ENCODE measurements around the gene PRKRIP1.

The PRKRIP1 gene

GRCh38 chr7:102427019-102427405 lies 30.8 kb downstream of the PRKRIP1 start:
- in situ Hi-C loops (cut with HindIII; ENCODE audit: low sequenced_read_pairs) = no loop called here

- in situ Hi-C loops (cut with HindIII; ENCODE audit: low sequenced_read_pairs) = no loop called here
These were observed 33.2 kb downstream of the PRKRIP1 start for GRCh38 chr7:102429141-102429899.

DNA sequence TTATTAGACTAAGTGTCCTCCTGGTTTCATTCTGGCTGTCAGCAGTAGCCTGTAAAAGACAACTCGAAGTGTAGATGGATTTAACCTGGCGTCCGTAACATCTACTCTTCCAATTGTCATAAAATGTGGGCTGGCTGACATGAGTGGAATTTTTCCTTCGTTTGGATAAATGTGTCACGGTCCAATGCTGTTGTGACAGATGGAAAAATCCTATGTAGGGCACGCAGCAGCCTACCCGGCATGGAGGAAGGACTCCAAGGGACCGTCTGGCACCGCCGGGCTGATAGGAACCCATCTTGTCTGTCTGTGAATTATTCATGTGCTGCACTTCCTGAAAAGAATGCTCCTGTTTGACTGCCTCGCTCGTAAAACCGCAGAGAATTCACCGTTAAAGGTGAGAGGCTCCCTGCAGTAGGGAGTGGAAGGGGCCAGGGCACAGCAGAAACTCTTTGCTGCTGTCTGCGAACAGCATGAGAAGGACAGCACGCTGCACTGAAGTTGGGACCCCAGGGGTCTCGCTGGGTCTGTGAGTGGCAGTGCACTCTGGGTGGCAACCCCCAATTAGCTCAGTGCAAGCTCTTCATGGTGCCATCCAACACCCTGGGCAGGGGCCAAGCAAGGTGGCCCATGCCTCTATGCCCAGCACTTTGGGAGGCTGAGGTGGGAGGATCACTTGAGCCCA lies 35.6 kb downstream of the PRKRIP1 start:
- in situ Hi-C loops (cut with HindIII; ENCODE audit: low sequenced_read_pairs) = no loop called here

GRCh38 chr7:102432442-102433218 lies 36.5 kb downstream of the PRKRIP1 start:
- in situ Hi-C loops (cut with HindIII; ENCODE audit: low sequenced_read_pairs) = no loop called here

DNA sequence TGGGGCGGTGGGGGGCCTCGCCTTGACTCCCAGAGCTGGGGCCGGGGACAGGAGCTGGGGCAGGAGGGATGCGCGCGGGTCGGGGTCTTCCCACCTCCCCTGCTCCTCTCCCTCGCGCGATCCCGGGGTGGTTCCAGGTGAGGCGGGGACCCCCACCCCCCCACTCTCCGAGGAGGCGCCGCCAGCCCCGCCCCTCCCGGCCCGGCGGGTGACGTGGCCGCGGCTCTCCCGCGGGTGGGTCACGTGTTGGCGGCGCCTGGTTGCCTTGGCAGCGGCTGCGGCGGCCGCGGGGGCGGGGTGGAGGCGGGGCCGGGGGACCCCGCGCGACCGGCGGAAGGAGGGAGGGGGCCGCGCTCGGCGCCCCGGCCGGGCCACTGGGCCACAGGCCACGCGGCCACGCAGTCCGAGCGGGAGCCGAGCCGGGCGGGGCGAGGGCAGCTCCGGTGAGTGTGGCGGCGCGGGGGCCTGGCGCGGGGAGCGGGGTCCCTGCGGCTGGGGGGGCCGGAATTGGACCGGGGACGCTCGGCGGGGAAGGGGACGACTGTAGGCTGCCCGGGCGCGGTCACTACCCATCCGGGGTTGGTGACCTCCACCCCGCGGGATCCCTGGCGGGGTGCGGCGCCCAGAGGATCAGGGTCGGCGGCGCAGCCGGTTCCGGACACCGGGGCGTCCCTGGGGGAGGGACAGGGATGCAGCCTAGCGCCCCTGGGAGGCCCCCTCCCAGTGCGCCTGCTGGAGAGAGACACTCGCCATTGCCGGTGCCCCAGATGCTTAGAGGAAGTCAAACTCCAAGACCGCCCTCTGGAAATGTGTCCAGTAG lies 37.3 kb downstream of the PRKRIP1 start, which contains the start of gene ORAI2:
ORAI2 (plus strand) TSS at position 357 of the 820 bp plus-strand sequence. CDS start 5,382 bp downstream, outside the sequence.
- in situ Hi-C loops (cut with HindIII; ENCODE audit: low sequenced_read_pairs) = no loop called here

- in situ Hi-C loops (cut with HindIII; ENCODE audit: low sequenced_read_pairs) = no loop called here
These were observed 37.9 kb downstream of the PRKRIP1 start for GRCh38 chr7:102434039-102434486.

DNA sequence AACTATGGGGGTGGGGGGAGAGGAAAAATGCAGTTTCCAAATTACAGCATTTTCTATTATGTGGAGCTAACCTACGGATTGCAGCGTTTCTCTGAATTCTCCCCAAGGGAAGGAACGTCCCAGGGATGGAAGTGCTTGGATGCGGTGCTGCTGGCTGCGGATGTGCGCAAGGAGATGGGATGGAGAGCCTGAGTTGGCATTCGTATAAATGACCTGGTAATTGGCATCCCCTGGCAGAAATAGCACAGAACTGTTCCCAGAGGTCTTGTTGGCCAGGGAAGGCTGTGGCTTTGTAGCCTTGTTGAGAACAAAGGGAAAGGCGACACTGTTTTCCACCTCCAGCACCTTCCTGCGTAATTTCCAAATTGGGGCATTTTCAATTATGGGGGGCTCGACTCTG lies 40.0 kb downstream of the PRKRIP1 start:
- in situ Hi-C loops (cut with HindIII; ENCODE audit: low sequenced_read_pairs) = no loop called here

DNA sequence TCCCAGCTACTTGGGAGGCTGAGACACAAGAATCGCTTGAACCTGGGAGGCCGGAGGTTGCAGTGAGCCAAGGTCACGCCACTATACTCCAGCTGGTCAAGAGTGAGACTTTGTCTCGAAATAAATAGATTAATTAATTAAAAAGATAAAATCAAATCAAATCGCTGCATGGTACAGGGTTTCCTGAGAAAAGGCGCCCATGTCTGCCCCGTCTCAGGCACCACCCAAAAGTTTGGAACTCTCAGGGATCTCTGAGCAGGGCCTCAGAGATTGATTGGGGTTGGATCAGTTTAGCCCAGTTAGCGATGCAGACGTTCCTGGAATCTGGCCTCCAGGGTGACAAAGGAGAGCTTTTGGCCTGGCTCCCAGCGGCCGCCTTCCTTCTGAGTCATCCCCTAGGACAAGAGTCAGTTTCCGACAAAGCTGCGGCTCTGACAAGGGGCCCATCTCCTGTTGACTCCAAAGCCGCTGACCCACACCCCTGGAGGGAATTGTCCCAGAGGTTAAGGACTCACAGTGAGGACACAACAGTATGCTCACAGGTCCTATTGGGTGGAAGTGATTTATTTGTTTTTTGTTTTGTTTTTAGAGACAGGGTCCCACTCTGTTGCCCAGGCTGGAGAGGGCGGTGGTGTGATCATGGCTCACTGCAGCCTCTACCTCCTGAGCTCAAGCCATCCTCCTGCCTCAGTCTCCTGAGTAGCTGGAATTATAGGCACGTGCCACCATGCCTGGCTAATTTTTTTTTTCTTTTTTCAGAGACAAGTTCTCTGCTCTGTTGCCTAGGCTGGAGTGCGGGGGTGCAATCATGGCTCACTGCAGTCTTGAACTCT lies 44.0 kb downstream of the PRKRIP1 start:
- in situ Hi-C loops (cut with HindIII; ENCODE audit: low sequenced_read_pairs) = no loop called here

DNA sequence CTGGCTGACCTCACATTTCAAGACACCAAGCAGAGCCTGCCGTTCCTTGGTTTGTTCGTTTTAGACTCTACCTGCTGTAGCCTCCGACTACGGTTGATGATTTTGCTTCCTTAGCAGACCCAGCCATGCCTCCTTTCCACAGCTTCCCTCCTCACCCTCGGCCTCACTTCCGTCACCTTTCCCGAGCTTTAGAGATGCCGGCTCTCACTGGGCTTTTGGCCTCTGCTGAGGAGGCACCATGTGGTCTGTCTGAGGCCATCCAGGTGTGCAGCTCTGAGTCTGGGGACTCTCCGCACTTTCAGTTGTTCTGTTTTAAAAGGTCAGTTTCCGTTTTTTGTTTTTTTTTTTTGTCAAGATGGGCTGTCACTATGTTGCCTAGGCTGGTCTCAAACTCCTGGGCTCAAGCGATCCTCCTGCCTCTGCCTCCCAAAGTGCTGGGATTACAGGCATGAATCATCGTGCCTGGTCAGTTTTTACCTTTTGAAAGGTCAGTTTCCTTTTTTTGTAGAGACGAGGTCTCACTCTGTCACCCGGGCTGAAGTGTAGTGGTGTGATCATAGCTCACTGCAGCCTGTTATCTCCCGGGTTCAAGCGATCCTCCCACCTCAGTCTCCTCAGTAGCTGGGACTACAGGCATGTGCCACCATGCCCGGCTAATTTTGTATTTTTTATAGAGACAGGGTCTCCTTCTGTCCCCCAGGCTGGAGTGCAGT lies 49.0 kb downstream of the PRKRIP1 start:
- in situ Hi-C loops (cut with HindIII; ENCODE audit: low sequenced_read_pairs) = no loop called here

- in situ Hi-C loops (cut with HindIII; ENCODE audit: low sequenced_read_pairs) = no loop called here
These were observed 49.5 kb downstream of the PRKRIP1 start for GRCh38 chr7:102445674-102446071.

GRCh38 chr7:102446387-102447156 lies 50.4 kb downstream of the PRKRIP1 start:
- in situ Hi-C loops (cut with HindIII; ENCODE audit: low sequenced_read_pairs) = no loop called here

DNA sequence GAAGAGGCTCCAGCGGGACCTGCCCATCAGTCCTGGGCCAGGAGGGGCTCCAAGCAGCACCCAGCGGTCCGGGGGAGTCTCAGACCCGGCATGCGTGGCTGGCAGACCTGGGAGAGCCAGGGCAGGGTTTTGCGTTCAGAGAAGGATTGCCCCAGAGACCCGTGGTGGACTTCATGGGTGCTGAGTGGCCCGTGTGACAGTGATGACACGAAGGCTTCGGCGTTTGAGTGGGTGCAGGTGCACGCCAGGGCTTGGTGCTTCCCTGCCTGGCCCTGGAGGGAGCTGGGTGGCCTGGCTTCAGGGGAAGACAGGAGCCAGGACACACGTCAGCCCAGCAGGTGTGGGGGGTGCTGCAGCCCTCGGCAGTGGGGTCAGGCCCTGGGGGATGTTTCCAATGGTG lies 51.1 kb downstream of the PRKRIP1 start:
- in situ Hi-C loops (cut with HindIII; ENCODE audit: low sequenced_read_pairs) = no loop called here

DNA sequence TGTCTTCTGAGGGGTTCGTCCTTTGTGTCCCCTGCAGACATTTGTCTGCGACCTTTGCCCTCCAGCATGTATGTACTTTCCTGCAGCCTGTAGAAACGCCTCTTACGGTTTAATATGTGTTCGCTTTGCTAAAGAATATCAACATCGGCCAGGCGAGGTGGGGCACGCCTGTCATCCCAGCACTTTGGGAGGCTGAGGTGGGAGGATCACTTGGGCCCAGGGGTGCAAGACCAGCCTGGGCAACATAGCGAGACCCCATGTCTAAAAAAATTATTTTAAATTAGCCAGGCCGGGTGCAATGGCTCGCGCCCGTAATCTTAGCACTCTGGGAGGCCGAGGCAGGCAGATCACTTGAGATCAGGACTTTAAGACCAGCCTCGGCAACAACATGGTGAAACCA lies 53.0 kb downstream of the PRKRIP1 start:
- in situ Hi-C loops (cut with HindIII; ENCODE audit: low sequenced_read_pairs) = no loop called here

DNA sequence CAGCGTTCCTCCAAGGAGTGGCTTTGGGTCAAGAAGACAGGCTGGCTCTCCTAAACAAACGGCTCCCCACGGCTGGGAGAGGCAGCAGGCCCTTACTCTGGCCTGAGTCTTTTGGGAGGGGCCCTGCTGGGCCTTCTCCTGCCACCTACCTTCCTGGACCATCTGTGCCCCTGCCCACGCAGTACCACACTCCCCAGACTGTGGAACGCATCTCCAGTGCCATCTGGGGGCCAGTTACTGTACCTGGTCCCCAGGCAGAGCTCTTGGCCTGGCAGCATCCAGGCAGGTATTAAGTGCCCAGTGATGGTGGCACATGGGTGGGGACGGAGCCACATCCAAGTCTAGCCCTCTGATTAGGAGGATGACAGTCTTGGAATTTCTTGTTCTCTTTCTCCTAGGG lies 54.1 kb downstream of the PRKRIP1 start:
- in situ Hi-C loops (cut with HindIII; ENCODE audit: low sequenced_read_pairs) = no loop called here

DNA sequence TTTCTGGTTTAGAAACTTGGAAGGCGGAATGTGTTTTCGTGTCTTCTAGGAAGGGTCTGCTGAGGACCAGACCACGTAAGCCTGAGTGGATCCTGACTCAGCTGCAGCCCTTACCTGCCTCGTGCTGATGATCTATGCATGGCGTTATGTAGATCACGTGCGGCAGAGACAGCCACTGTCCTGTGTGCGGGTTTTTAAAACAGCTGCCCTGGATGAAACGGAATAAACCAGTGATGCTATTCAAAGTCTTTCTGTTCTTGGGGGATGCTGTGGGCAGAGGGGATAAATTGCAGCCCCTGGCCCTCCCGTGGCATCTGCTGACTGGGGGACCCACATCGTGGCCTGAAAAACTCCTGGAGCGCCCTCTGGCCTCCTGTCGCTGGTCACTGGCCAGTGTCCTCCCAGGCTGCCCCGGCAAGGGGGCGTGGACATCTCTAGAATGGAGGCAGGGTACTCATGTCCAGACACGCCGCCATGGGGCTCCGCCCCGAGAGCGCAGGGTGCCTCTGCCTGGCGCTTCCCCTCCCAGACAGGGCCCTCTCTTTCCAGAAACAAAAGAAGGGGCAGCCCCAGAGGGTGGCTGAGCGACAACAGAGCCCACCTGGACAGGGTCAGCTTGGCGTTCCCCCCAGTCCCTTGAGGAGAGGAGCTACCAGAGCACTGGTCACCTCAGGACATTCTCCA lies 55.4 kb downstream of the PRKRIP1 start:
- in situ Hi-C loops (cut with HindIII; ENCODE audit: low sequenced_read_pairs) = no loop called here

DNA sequence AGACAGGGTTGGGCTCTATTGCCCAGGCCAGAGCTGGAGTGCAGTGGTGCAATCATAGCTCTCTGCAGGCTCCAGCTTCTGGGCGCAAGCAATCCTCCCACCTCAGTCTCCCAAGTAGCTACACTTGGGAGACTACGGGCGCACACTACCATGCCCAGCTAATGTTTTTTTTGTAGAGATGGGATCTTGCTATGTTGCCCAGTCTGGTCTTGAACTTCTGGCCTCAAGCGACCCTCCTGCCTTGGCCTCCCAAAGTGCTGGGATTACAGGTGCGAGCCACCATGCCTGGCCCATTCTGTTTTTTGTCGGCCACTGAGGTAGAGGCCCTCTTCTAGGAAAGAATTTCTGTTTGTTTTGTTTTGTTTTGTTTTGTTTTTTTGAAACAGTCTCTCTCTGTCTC lies 56.3 kb downstream of the PRKRIP1 start:
- in situ Hi-C loops (cut with HindIII; ENCODE audit: low sequenced_read_pairs) = no loop called here

DNA sequence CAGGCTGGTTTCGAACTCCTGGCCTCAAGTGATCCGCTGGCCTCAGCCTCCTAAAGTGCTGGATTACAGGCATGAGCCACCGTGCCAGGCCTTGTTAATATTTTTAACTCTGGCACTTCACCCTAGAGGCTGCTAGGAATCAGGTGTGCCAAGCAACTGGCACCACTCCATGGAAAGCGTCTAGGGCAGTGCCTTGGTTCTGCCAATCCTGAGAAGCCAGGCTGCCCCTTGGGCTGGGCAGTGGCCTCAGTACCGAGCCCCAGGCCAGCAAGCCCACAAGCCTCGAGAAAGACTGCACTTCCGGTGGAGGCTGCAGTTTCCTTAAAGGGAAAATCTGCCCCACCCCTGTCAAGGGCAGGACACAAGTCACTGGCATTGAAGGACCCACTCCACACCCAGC lies 57.2 kb downstream of the PRKRIP1 start:
- in situ Hi-C loops (cut with HindIII; ENCODE audit: low sequenced_read_pairs) = no loop called here

DNA sequence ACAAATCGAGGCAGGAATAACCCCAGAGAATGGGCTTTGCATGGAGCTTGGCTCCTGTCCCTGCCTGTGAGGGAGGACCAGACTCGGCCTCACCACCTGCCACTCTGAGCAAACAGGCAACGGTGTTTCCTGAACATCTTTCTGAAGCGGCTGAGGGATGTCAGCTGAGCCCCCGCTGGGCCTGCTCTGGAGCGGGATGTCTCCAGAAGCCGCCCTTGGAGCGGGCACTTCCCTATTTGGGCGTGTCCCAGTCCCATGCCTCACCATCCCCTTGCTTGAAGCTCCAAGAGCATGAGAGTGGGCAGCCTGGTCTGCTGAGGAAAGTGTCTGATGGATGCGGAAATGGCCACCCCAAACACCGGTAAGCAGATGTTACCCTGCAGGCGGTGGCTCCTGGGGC lies 58.3 kb downstream of the PRKRIP1 start:
- in situ Hi-C loops (cut with HindIII; ENCODE audit: low sequenced_read_pairs) = no loop called here
